PC-9 (cell line): Measurements from ENCODE around the gene BEST3.

Experiments used
- EZH2 ChIP-seq: fragments of 200-600 bp; sonication (generic); IDR thresholded peaks from 2 replicates; pipeline ENCODE4 v1.8.0; 2017; ENCODE audit warnings: antibody characterized with exemption, low read depth
- TF ChIP-seq, protein P1 (sequence below): fragments of 200-600 bp; sonication (generic); conservative IDR thresholded peaks from 2 replicates; pipeline ENCODE4 v1.6.1; 2017; ENCODE audit warnings: mixed run types, antibody characterized with exemption, mild to moderate bottlenecking, moderate library complexity

DNA sequence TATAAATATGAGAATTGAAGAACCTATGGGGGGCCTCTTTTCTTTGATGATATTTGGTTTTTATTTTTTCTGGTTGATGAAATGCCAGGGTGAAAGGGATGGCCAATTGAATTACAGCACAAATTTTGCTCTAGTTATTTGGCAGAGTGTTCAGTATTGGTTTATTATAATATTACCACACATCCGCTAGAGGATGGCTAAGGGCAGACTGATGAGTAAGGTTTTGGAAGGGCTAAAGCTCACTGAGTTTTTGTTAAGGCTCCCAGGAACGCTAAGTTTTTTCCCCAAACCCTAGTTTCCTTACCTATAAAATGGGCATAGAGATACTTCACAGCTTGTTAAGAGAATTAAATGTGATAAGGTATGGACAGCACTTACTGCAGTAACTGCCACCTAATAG lies 54.1 kb downstream of the BEST3 start:
- TF ChIP-seq, protein P1, sequence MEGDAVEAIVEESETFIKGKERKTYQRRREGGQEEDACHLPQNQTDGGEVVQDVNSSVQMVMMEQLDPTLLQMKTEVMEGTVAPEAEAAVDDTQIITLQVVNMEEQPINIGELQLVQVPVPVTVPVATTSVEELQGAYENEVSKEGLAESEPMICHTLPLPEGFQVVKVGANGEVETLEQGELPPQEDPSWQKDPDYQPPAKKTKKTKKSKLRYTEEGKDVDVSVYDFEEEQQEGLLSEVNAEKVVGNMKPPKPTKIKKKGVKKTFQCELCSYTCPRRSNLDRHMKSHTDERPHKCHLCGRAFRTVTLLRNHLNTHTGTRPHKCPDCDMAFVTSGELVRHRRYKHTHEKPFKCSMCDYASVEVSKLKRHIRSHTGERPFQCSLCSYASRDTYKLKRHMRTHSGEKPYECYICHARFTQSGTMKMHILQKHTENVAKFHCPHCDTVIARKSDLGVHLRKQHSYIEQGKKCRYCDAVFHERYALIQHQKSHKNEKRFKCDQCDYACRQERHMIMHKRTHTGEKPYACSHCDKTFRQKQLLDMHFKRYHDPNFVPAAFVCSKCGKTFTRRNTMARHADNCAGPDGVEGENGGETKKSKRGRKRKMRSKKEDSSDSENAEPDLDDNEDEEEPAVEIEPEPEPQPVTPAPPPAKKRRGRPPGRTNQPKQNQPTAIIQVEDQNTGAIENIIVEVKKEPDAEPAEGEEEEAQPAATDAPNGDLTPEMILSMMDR: no peak
- TF ChIP-seq EZH2: no peak
